GM21717 (cell line): ENCODE measurements around the gene LRRN3.
"Not testable (repeated sequence)": the region's sequence is repeated elsewhere in the genome, so short reads cannot be mapped to it uniquely, and the experiment has no call there.

Experiments
- ATAC-seq: cut with Tn5 transposase; IDR thresholded peaks from one replicate; pipeline ENCODE4 v1.9.1; 2021; ENCODE audit warnings: mild to moderate bottlenecking, moderate library complexity; ENCODE audit not compliant: unreplicated experiment

LRRN3 gene

GRCh38 chr7:111090846-111091245, at the start of gene LRRN3:
Gene LRRN3 (plus strand): TSS chr7:111091127. CDS start chr7:111122773, 31,646 bp downstream.
- no peak for ATAC-seq

GRCh38 chr7:111041577-111041976, 49.4 kb upstream of the LRRN3 start:
- no peak for ATAC-seq

GRCh38 chr7:111042842-111043241, 48.1 kb upstream of the LRRN3 start:
- ATAC-seq, result no peak

GRCh38 chr7:111043561-111043960, 47.4 kb upstream of the LRRN3 start:
- ATAC-seq, result no peak

GRCh38 chr7:111045449-111045848, 45.5 kb upstream of the LRRN3 start:
- no peak for ATAC-seq

GRCh38 chr7:111047595-111047994, 43.3 kb upstream of the LRRN3 start:
- no peak for ATAC-seq

- no peak for ATAC-seq
Measured at GRCh38 chr7:111049971-111050680, 40.8 kb upstream of the LRRN3 start.

- no peak for ATAC-seq
Measured at GRCh38 chr7:111050875-111051416, 40.0 kb upstream of the LRRN3 start.

- ATAC-seq, result no peak
Measured at GRCh38 chr7:111051832-111052231, 39.1 kb upstream of the LRRN3 start.

- no peak for ATAC-seq
Measured at GRCh38 chr7:111053035-111053434, 37.9 kb upstream of the LRRN3 start.

GRCh38 chr7:111056371-111056770, 34.6 kb upstream of the LRRN3 start:
- ATAC-seq, result no peak

GRCh38 chr7:111057066-111057465, 33.9 kb upstream of the LRRN3 start:
- no peak for ATAC-seq

- no peak for ATAC-seq
Measured at GRCh38 chr7:111059833-111060232, 31.1 kb upstream of the LRRN3 start.

- ATAC-seq, result no peak
Measured at GRCh38 chr7:111063166-111063565, 27.8 kb upstream of the LRRN3 start.

GRCh38 chr7:111067251-111067650, 23.7 kb upstream of the LRRN3 start:
- no peak for ATAC-seq

- ATAC-seq, result no peak
Measured at GRCh38 chr7:111067682-111068081, 23.2 kb upstream of the LRRN3 start.

GRCh38 chr7:111068618-111069017, 22.3 kb upstream of the LRRN3 start:
- ATAC-seq, result no peak

GRCh38 chr7:111071556-111071955, 19.4 kb upstream of the LRRN3 start:
- no peak for ATAC-seq

GRCh38 chr7:111072658-111073057, 18.3 kb upstream of the LRRN3 start:
- ATAC-seq, result not testable (repeated sequence)

- ATAC-seq, result no peak
Measured at GRCh38 chr7:111074071-111074747, 16.7 kb upstream of the LRRN3 start.

- ATAC-seq, result no peak
Measured at GRCh38 chr7:111074748-111075146, 16.2 kb upstream of the LRRN3 start.

- ATAC-seq, result no peak
Measured at GRCh38 chr7:111075498-111075897, 15.4 kb upstream of the LRRN3 start.
